ENCODE results near the gene CFAP46.

GRCh38 chr10:132876131-132876860 is 66.1 kb downstream of the CFAP46 start:
- TF ChIP-seq ZNF274 (IDR thresholded peaks at IDR 0.05; ENCODE audit: borderline replicate concordance, extremely low read depth, low read length) (no peak), USF2 (IDR thresholded peaks at IDR 0.05; ENCODE audit: low read length) (no peak), RAD21 (IDR thresholded peaks at IDR 0.05 in 1 of 2, conservative IDR thresholded peaks at IDR 0.05 in 1 of 2; ENCODE audit: low read depth in 2 of 2, low read length in 2 of 2) (no peak), MAFK (IDR thresholded peaks at IDR 0.05; ENCODE audit: low read depth, low read length) (no peak), NRF1 (IDR thresholded peaks at IDR 0.05; ENCODE audit: low read depth, low read length) (no peak), RBBP5 (IDR thresholded peaks at IDR 0.05; ENCODE audit: borderline replicate concordance, low read depth, low read length) (no peak), TCF12 (IDR thresholded peaks at IDR 0.05; ENCODE audit: low read depth, low read length) (no peak), TEAD4 (IDR thresholded peaks at IDR 0.05; ENCODE audit: low read depth, low read length) (no peak), POU5F1 (IDR thresholded peaks at IDR 0.05; ENCODE audit: low read depth, low read length) (no peak), POLR2A (IDR thresholded peaks at IDR 0.05; ENCODE audit: control extremely low read depth in 1 of 2, low read depth in 2 of 2, low read length in 2 of 2) (no peak), SP1 (IDR thresholded peaks at IDR 0.05; ENCODE audit: low read depth, low read length) (no peak), EP300 (IDR thresholded peaks at IDR 0.05; ENCODE audit: borderline replicate concordance in 1 of 2, low read depth in 2 of 2, low read length in 2 of 2) (no peak)
- TF ChIP-seq, protein P1, sequence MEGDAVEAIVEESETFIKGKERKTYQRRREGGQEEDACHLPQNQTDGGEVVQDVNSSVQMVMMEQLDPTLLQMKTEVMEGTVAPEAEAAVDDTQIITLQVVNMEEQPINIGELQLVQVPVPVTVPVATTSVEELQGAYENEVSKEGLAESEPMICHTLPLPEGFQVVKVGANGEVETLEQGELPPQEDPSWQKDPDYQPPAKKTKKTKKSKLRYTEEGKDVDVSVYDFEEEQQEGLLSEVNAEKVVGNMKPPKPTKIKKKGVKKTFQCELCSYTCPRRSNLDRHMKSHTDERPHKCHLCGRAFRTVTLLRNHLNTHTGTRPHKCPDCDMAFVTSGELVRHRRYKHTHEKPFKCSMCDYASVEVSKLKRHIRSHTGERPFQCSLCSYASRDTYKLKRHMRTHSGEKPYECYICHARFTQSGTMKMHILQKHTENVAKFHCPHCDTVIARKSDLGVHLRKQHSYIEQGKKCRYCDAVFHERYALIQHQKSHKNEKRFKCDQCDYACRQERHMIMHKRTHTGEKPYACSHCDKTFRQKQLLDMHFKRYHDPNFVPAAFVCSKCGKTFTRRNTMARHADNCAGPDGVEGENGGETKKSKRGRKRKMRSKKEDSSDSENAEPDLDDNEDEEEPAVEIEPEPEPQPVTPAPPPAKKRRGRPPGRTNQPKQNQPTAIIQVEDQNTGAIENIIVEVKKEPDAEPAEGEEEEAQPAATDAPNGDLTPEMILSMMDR (IDR thresholded peaks at IDR 0.05; ENCODE audit: control extremely low read depth in 1 of 3, insufficient read depth in 1 of 3, low read depth in 1 of 3, low read length in 3 of 3), result no peak
- TF ChIP-seq, protein P2, sequence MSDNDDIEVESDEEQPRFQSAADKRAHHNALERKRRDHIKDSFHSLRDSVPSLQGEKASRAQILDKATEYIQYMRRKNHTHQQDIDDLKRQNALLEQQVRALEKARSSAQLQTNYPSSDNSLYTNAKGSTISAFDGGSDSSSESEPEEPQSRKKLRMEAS (IDR thresholded peaks at IDR 0.05), result no peak
